Kidney (tissue), 14 donors: ENCODE data around the gene PTPRF. TPM values are rescaled to one million over a fixed set of nuclear protein-coding genes. Genes with fewer than 3 reads are reported as not detected.

Experiments used
- DNase-seq, 5 donors: peaks; one replicate each; pipeline ENCODE4 v3.0.0-alpha.2; 2013 to 2020
- FAIRE-seq: peaks from 2 replicates; lab custom pipeline; 2012; peaks lifted over from hg19 to GRCh38; lab: Jason Lieb, UNC
- H3K27ac ChIP-seq, 2 donors: one replicate each; pipeline ENCODE4 v1.7.0; 2013; ENCODE audit warnings: low read depth in 2 of 2, low read length in 2 of 2, inconsistent platforms in 1 of 2
- H3K27me3 ChIP-seq: one replicate; pipeline ENCODE4 v1.7.1; 2013; ENCODE audit warnings: low read length, inconsistent platforms; ENCODE audit not compliant: control insufficient read depth, insufficient read depth
- H3K36me3 ChIP-seq, 3 donors: one replicate each; pipeline versions ENCODE4 v1.7.0 to v1.7.1; 2013; ENCODE audit warnings: low read length in 3 of 3, control low read depth in 1 of 3, inconsistent platforms in 1 of 3; ENCODE audit not compliant: insufficient read depth in 3 of 3, control insufficient read depth in 2 of 3
- H3K4me1 ChIP-seq, 3 donors: one replicate each; pipeline versions ENCODE4 v1.7.0 to v1.7.1; 2013; ENCODE audit warnings: low read length in 3 of 3, inconsistent platforms in 1 of 3, low read depth in 1 of 3; ENCODE audit not compliant: control insufficient read depth in 2 of 3, insufficient read depth in 2 of 3
- H3K4me3 ChIP-seq, 3 donors: one replicate each; pipeline versions ENCODE4 v1.7.0 to v1.8.1; 2013; ENCODE audit warnings: low read length in 3 of 3, control low read depth in 1 of 3, inconsistent platforms in 1 of 3
- H3K9ac ChIP-seq, 3 donors: one replicate each; pipeline versions ENCODE4 v1.7.0 to v1.7.1; 2013; ENCODE audit warnings: low read length in 3 of 3, control low read depth in 1 of 3, inconsistent platforms in 1 of 3
- H3K9me3 ChIP-seq, 3 donors: one replicate each; pipeline versions ENCODE4 v1.7.0 to v1.7.1; 2013; ENCODE audit warnings: low read length in 3 of 3, control low read depth in 1 of 3, inconsistent platforms in 1 of 3; ENCODE audit not compliant: control insufficient read depth in 2 of 3, insufficient read depth in 1 of 3
- intact Hi-C: fragments of 100-400 bp; cut with DNase I; formaldehyde crosslinking; loops from one replicate; pipeline ENCODE4 v1.11.1; 2022
- polyA plus RNA-seq: library from polyadenylated mRNA; stranded (reverse); fragments of 350-450 nt; fragmentation: Illumina TruSeq; extraction: RNeasy Lipid Tissue Mini Kit (QIAGEN cat#74804); gene quantifications from one replicate; pipeline ENCODE4 v1.2.3, GENCODE V29; 2014; ENCODE audit warnings: low read depth, low replicate concordance; ENCODE audit not compliant: insufficient read depth
- total RNA-seq: library from RNA; stranded (reverse); fragmentation: NEBNext Ultra II Directional; extraction: Animal tissue kit (Norgen Biotek cat#: 25700); gene quantifications from one replicate; pipeline ENCODE4 v1.2.1, GENCODE V29; 2021
- TF ChIP-seq, protein P1 (sequence below): IDR thresholded peaks from 3 replicates; pipeline ENCODE4 v1.5.1; 2012; ENCODE audit warnings: mild to moderate bottlenecking, moderate library complexity, borderline replicate concordance; ENCODE audit not compliant: insufficient read depth; ENCODE audit errors: extremely low read depth
- donor health status: control.
- donor health status: control.
- donor health status: control.
- donor health status: control.
- donor health status: control.
- donor health status: DM: yes; HTN: yes; CAD: no.
- donor health status: Normal renal cell carcinoma (clear cell type).

Gene PTPRF
- total and polyA plus RNA-seq, 2 donors from 2014 or later, result 39.5 to 197 TPM

DNA sequence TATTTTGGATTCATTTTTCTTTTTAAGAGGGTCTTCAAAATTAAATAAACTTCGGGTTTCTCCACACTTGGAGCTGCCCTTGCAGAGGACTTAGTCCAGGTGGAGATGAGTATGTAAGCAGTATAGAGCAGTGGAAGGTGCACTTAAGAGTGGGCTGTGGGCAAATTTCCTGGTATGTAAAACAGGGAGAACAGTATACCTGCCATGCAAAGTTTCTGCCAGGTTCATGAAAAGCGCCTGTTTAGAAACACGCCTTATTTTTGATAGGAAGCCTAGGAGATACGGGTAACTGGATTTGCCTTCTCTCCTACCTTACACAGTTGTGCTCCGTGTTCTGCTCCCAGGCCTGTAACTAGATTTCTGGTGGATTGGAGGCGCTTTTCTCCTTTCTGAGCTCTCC is 120.5 kb downstream of the PTPRF start:
- Histone ChIP-seq H3K36me3 (peaks cover 11 to 22% (median 16%) of the 10 kb centered on the region in 3 donors), H3K27me3 (no peaks in the 10 kb centered on the region), H3K9ac (peak overlapping the region; percentile 65 to 83 (median 76)), H3K27ac (no peak overlapping the region), H3K9me3 (no peaks in the 10 kb centered on the region), H3K4me1 (peaks cover 0 to 7% (median 4%) of the 10 kb centered on the region in 3 donors), H3K4me3 (peak overlapping the region; percentile 83 to 98 (median 87))
- FAIRE-seq (no peak), DNase-seq (no peak)
- intact Hi-C loops, result no loop called here
- TF ChIP-seq, protein P1, sequence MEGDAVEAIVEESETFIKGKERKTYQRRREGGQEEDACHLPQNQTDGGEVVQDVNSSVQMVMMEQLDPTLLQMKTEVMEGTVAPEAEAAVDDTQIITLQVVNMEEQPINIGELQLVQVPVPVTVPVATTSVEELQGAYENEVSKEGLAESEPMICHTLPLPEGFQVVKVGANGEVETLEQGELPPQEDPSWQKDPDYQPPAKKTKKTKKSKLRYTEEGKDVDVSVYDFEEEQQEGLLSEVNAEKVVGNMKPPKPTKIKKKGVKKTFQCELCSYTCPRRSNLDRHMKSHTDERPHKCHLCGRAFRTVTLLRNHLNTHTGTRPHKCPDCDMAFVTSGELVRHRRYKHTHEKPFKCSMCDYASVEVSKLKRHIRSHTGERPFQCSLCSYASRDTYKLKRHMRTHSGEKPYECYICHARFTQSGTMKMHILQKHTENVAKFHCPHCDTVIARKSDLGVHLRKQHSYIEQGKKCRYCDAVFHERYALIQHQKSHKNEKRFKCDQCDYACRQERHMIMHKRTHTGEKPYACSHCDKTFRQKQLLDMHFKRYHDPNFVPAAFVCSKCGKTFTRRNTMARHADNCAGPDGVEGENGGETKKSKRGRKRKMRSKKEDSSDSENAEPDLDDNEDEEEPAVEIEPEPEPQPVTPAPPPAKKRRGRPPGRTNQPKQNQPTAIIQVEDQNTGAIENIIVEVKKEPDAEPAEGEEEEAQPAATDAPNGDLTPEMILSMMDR, result no peak

DNA sequence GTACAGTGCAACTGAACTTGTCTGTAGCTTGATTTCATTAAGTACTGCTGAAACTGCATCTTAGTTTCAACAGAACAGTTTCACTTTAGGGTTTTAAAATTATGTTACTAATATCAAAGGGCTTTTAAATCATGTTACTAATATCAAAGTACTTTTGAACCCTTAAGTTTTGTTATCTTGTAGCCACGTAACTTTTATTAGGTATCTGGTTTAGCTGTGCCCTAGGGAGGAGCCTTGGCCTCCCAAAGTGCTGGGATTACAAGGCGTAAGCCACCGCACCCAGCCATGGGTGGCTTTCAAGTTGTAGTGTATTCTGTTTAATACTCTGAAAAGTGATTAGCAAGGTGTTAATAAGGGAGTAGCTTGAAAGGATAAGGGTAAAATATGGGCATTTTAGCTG is 121.2 kb downstream of the PTPRF start:
- Histone ChIP-seq H3K4me3 (peak overlapping the region; percentile 1 to 98 (median 83)), H3K9me3 (no peaks in the 10 kb centered on the region), H3K9ac (no peak overlapping the region), H3K4me1 (peaks cover 0 to 7% (median 4%) of the 10 kb centered on the region in 3 donors), H3K27ac (no peak overlapping the region), H3K27me3 (no peaks in the 10 kb centered on the region), H3K36me3 (peaks cover 11 to 22% (median 18%) of the 10 kb centered on the region in 3 donors)
- TF ChIP-seq, protein P1, result no peak
- intact Hi-C loops, result no loop called here
- DNase-seq (no peak), FAIRE-seq (no peak)

DNA sequence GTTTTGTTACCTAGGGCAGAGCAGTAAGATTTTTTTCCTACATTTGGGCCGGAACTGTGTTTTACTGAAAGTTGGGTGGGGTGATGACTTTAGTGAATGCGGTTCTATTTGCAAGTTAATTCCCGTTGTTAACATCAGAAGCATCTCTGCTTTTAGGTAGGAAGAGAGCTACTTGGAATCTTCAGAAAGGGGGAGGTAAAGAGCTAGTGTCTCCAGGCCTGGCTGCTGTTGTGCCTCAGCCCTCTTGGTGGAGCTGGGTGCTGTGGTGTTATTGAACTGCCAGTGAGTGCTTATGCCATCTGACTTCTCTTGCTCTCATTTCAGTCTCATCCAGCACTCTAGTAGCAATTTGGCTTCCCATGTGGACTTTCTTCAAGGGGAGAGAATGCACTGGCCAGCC is 122.7 kb downstream of the PTPRF start:
- FAIRE-seq, result no peak
- H3K36me3 ChIP-seq, result peaks cover 11 to 22% (median 21%) of the 10 kb centered on the region in 3 donors

More for the DNA sequence above, 122.7 kb downstream of the PTPRF start:
- peak in 1 of 5 donors; percentile 7 for DNase-seq
- Histone ChIP-seq H3K27ac (no peak overlapping the region), H3K9ac (no peak overlapping the region), H3K4me1 (peaks cover 0 to 7% (median 4%) of the 10 kb centered on the region in 3 donors), H3K27me3 (no peaks in the 10 kb centered on the region), H3K9me3 (no peaks in the 10 kb centered on the region), H3K4me3 (no peak overlapping the region)
- intact Hi-C loops, result no loop called here
- TF ChIP-seq, protein P1, result no peak
